ENCODE results near the gene FUT1. TPM values are rescaled to one million over a fixed set of nuclear protein-coding genes. Genes with fewer than 3 reads are reported as not detected.

The FUT1 gene
- total RNA-seq, 2 experiments from 2014 or later: 0.03 TPM; not detected in 1

DNA sequence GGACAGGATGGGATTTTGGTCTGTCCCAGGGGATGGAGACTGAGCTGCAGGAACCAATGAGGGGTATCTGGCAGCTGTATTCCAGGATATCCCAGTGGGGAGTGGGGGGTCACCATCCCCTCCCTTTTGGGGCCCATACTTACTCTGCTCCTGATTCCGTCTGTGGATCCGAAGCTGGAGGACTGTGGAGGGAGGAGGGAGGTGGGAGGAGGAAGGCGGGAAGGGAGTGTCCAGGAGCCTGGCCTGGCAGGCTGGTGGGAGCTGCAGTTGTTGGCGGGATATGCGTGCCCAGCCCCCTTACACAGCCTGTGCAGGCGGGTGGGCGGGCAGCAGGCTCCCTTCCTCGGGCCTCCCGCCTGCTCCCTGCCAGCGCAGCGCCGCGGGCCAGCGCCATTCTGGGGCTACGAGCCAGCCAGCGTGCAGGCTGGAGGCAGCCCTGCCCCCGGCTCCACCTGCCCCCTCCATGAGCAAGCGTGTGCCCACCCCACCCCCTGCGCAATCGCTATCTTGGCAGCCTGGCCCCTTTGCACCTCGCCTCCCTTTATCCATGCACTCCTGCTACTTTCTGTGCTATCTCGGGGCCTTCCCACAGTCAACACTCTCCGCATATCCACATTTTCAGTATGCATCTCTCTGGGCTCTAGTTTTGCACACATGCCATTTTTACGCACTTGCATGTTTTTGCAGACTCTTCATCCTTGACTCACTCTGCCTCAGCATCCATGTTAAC is 35.7 kb downstream of the FUT1 start:
- ChIA-PET POLR2A (interaction anchor here (1.3 kb wide), 1 partner anchor 9 kb away, joined by 6 read pairs; no protein-coding TSS in a partner anchor), CTCF (ENCODE audit: unreplicated experiment) (no interaction called here)
- H3K9me3 ChIP-seq (ENCODE audit: low read length): no peaks in the 10 kb centered on the region
- no peak overlapping the region for H3K4me3 ChIP-seq (ENCODE audit: low read depth, low read length, poor library complexity, severe bottlenecking)
- no peak overlapping the region for H3K27ac ChIP-seq (ENCODE audit: low read depth, low read length, poor library complexity, severe bottlenecking)
- H3K4me1 ChIP-seq (ENCODE audit: insufficient read depth, low read length, poor library complexity, severe bottlenecking): peaks cover 31% of the 10 kb centered on the region
- intact Hi-C loops (cut with micrococcal nuclease; ENCODE audit: unreplicated experiment): no loop called here
- no peaks in the 10 kb centered on the region for H3K9me2 ChIP-seq (ENCODE audit: insufficient read depth, low read length)
- H3K4me2 ChIP-seq (ENCODE audit: low read length): no peak overlapping the region
- BruUV-seq (replicated peaks): no TSS peak
- no peaks in the 10 kb centered on the region for H4K20me1 ChIP-seq (ENCODE audit: insufficient read depth, low read length)
- H3K79me2 ChIP-seq (ENCODE audit: insufficient read depth, low read depth, low read length): no peaks in the 10 kb centered on the region
- no peaks in the 10 kb centered on the region for H3K36me3 ChIP-seq (ENCODE audit: insufficient read depth, low read length)
- TF ChIP-seq, protein P1, sequence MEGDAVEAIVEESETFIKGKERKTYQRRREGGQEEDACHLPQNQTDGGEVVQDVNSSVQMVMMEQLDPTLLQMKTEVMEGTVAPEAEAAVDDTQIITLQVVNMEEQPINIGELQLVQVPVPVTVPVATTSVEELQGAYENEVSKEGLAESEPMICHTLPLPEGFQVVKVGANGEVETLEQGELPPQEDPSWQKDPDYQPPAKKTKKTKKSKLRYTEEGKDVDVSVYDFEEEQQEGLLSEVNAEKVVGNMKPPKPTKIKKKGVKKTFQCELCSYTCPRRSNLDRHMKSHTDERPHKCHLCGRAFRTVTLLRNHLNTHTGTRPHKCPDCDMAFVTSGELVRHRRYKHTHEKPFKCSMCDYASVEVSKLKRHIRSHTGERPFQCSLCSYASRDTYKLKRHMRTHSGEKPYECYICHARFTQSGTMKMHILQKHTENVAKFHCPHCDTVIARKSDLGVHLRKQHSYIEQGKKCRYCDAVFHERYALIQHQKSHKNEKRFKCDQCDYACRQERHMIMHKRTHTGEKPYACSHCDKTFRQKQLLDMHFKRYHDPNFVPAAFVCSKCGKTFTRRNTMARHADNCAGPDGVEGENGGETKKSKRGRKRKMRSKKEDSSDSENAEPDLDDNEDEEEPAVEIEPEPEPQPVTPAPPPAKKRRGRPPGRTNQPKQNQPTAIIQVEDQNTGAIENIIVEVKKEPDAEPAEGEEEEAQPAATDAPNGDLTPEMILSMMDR (conservative IDR thresholded peaks at IDR 0.05; ENCODE audit: low read length): no peak
- no peak for TF ChIP-seq EZH2phosphoT487 (IDR thresholded peaks at IDR 0.05; ENCODE audit: borderline replicate concordance, low read depth, low read length)
- DNase-seq (ENCODE audit: low spot score): no peak
- H2AFZ ChIP-seq (ENCODE audit: low read length): no peak overlapping the region

DNA sequence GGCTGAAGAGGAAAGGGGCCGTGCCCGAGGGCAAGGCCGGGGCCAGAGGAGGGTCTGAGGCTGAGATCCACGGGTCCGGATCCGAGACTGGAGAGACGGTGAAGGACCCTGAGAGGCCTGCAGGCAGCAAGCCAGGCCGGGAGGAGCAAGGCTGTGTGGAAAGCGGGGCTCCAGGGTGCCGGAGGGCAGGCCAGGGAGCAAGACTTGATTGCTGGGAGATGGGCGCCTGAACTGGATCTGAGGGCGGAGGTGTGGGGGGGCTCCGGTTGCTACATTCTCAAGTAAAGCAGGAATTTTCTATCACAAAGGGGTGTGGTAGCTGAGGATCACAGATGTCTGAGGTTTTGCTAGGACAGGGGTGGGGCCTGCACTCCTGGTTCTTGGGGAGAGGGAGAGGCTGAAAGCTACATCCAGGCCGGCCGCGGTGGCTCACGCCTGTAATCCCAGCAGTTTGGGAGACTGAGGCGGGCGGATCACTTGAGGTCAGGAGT is 36.7 kb downstream of the FUT1 start:
- POLR2A ChIA-PET: interaction anchor here (1.3 kb wide), 1 partner anchor 10 kb away, joined by 6 read pairs; no protein-coding TSS in a partner anchor
- CTCF ChIA-PET (ENCODE audit: unreplicated experiment): no interaction called here
- Histone ChIP-seq H3K9me2 (ENCODE audit: insufficient read depth, low read length) (no peaks in the 10 kb centered on the region), H3K4me2 (ENCODE audit: low read length) (peak overlapping the region; percentile 94), H3K4me1 (ENCODE audit: insufficient read depth, low read length, poor library complexity, severe bottlenecking) (peaks cover 31% of the 10 kb centered on the region), H3K79me2 (ENCODE audit: insufficient read depth, low read depth, low read length) (no peaks in the 10 kb centered on the region), H4K20me1 (ENCODE audit: insufficient read depth, low read length) (no peaks in the 10 kb centered on the region), H3K36me3 (ENCODE audit: insufficient read depth, low read length) (no peaks in the 10 kb centered on the region), H3K4me3 (ENCODE audit: low read depth, low read length, poor library complexity, severe bottlenecking) (no peak overlapping the region), H2AFZ (ENCODE audit: low read length) (no peak overlapping the region), H3K9me3 (ENCODE audit: low read length) (no peaks in the 10 kb centered on the region), H3K27ac (ENCODE audit: low read depth, low read length, poor library complexity, severe bottlenecking) (no peak overlapping the region)
- TF ChIP-seq, protein P1 (conservative IDR thresholded peaks at IDR 0.05; ENCODE audit: low read length): no peak
- TF ChIP-seq EZH2phosphoT487 (IDR thresholded peaks at IDR 0.05; ENCODE audit: borderline replicate concordance, low read depth, low read length): no peak
- intact Hi-C loops (cut with micrococcal nuclease; ENCODE audit: unreplicated experiment): loop anchor here (2.0 kb wide), 1 partner anchor 23 kb away; no protein-coding TSS in a partner anchor
- DNase-seq (ENCODE audit: low spot score): no peak
- no TSS peak for BruUV-seq (replicated peaks)
